ENCODE data around the gene RDH11.

DNA sequence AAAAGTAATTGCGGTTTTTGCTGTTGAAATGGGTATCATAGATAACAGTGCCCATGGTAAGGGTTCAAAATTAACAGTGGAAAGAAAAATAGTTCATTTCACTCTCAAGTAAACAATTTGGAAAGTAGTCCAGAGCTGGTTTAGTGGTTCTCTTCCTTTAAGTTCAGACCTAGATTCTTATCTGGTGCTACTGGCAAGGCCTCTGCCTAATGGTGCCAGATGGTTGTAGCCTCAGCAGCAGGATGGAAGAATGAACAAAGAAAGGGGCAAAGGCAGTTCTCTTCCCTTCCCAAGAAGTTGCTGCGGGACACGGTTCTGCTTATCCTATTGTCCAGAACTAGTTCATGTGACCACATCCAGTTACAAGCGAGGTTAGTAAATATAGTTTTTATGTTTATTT, 65.4 kb downstream of the RDH11 start:
- TF ChIP-seq, protein P1, sequence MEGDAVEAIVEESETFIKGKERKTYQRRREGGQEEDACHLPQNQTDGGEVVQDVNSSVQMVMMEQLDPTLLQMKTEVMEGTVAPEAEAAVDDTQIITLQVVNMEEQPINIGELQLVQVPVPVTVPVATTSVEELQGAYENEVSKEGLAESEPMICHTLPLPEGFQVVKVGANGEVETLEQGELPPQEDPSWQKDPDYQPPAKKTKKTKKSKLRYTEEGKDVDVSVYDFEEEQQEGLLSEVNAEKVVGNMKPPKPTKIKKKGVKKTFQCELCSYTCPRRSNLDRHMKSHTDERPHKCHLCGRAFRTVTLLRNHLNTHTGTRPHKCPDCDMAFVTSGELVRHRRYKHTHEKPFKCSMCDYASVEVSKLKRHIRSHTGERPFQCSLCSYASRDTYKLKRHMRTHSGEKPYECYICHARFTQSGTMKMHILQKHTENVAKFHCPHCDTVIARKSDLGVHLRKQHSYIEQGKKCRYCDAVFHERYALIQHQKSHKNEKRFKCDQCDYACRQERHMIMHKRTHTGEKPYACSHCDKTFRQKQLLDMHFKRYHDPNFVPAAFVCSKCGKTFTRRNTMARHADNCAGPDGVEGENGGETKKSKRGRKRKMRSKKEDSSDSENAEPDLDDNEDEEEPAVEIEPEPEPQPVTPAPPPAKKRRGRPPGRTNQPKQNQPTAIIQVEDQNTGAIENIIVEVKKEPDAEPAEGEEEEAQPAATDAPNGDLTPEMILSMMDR (IDR thresholded peaks at IDR 0.05), result no peak
- no peak for TF ChIP-seq POLR2A (IDR thresholded peaks at IDR 0.05)

Measured in Peyer's patch (tissue), 4 donors.